B cell (primary cell): ENCODE measurements around the gene HS1BP3. TPM values are rescaled to one million over a fixed set of nuclear protein-coding genes. Genes with fewer than 3 reads are reported as not detected.

ENCODE experiments used
- ATAC-seq: fragments of 200-7000 bp; cut with Tn5 transposase; one replicate; pipeline ENCODE4 v1.10.0; 2021; ENCODE audit warnings: low read depth, mild to moderate bottlenecking, moderate number of reproducible peaks, moderate library complexity
- CTCF ChIA-PET: fragments of 350-600 bp; sonication (Branson Sonifier 250); formaldehyde crosslinking; loops from one replicate; lab custom pipeline; 2021; ENCODE audit warnings: antibody characterized with exemption, inconsistent platforms; lab: Charles Lee
- POLR2A ChIA-PET: fragments of 350-600 bp; sonication (Branson Sonifier 250); formaldehyde crosslinking; loops from one replicate; lab custom pipeline; 2021; ENCODE audit warnings: antibody characterized with exemption; lab: Charles Lee
- DNase-seq: peaks from one replicate; pipeline ENCODE4 v3.0.0; 2013
- H2AFZ ChIP-seq: 2 replicates; pipeline ENCODE4 v1.6.1; 2012; ENCODE audit warnings: mild to moderate bottlenecking, low read depth, low read length; ENCODE audit not compliant: insufficient read depth, poor library complexity, severe bottlenecking
- H3K27ac ChIP-seq, 2 donors: 1 replicate in 1 of 2; 2 replicates in 1 of 2; pipeline ENCODE4 v1.5.1; 2012 to 2013; ENCODE audit warnings: low read length in 2 of 2, mild to moderate bottlenecking in 2 of 2, moderate library complexity in 1 of 2
- H3K27me3 ChIP-seq, 4 experiments: fragments of 200-600 bp in 1 of 4; sonication (generic) in 1 of 4; replicated peaks in 1 of 4; 1 replicate in 2 of 4; 2 replicates in 2 of 4; pipeline versions ENCODE4 v1.6.1 to v1.7.0; 2013 to 2016; ENCODE audit warnings: low read length in 3 of 4, mild to moderate bottlenecking in 2 of 4, mixed read lengths in 1 of 4, moderate library complexity in 1 of 4; ENCODE audit not compliant: insufficient read depth in 4 of 4, control insufficient read depth in 3 of 4; ENCODE audit errors: control extremely low read depth in 1 of 4
- H3K36me3 ChIP-seq, 2 experiments: replicated peaks in 1 of 2; 1 replicate in 1 of 2; 2 replicates in 1 of 2; pipeline versions ENCODE4 v1.6.1 to v1.7.1; 2013; ENCODE audit warnings: low read length in 1 of 2; ENCODE audit not compliant: insufficient read depth in 2 of 2, control insufficient read depth in 1 of 2; ENCODE audit errors: control extremely low read depth in 1 of 2, extremely low read depth in 1 of 2
- H3K4me1 ChIP-seq, 2 donors: fragments of 200-600 bp in 1 of 2; sonication (generic) in 1 of 2; 1 replicate in 1 of 2; 2 replicates in 1 of 2; pipeline versions ENCODE4 v1.5.1 to v1.6.1; 2013 to 2017; ENCODE audit warnings: low read length in 2 of 2; ENCODE audit not compliant: control insufficient read depth in 2 of 2, insufficient read depth in 2 of 2
- H3K4me2 ChIP-seq: replicated peaks from 2 replicates; pipeline ENCODE3; 2012; ENCODE audit warnings: mild to moderate bottlenecking, low read depth, low read length; ENCODE audit not compliant: poor library complexity, severe bottlenecking
- H3K4me3 ChIP-seq, 5 experiments: fragments of 200-600 bp in 1 of 5; sonication (generic) in 1 of 5; 1 replicate in 3 of 5; 2 replicates in 2 of 5; pipeline versions ENCODE4 v1.5.1 to v1.7.0; 2011 to 2016; ENCODE audit warnings: low read length in 4 of 5, mild to moderate bottlenecking in 4 of 5, low read depth in 2 of 5, control low read depth in 1 of 5, moderate library complexity in 1 of 5; ENCODE audit not compliant: insufficient read depth in 1 of 5; ENCODE audit errors: control extremely low read depth in 1 of 5, extremely low read depth in 1 of 5
- H3K79me2 ChIP-seq: fragments of 200-600 bp; sonication (generic); one replicate; pipeline ENCODE4 v1.6.0; 2016; ENCODE audit warnings: low read length; ENCODE audit not compliant: control insufficient read depth, insufficient read depth
- H3K9ac ChIP-seq: fragments of 200-600 bp; sonication (generic); 2 replicates; pipeline ENCODE4 v1.6.1; 2017; ENCODE audit warnings: mild to moderate bottlenecking, low read length, moderate library complexity
- H3K9me3 ChIP-seq, 3 donors: one replicate each; pipeline versions ENCODE4 v1.6.1 to v1.7.1; 2013; ENCODE audit warnings: low read length in 2 of 3; ENCODE audit not compliant: control insufficient read depth in 2 of 3, insufficient read depth in 1 of 3; ENCODE audit errors: control extremely low read depth in 1 of 3
- H4K20me1 ChIP-seq: 2 replicates; pipeline ENCODE4 v1.6.0; 2012; ENCODE audit warnings: mild to moderate bottlenecking, low read length; ENCODE audit not compliant: insufficient read depth, control insufficient read depth, poor library complexity, severe bottlenecking
- H3K27ac Mint-ChIP-seq: one replicate; pipeline ENCODE4 v1.8.0; 2021; ENCODE audit warnings: mixed read lengths
- H3K27me3 Mint-ChIP-seq: one replicate; pipeline ENCODE4 v1.8.0; 2021; ENCODE audit warnings: mixed read lengths
- H3K4me1 Mint-ChIP-seq: one replicate; pipeline ENCODE4 v1.8.0; 2021; ENCODE audit warnings: mixed read lengths
- H3K4me3 Mint-ChIP-seq: one replicate; pipeline ENCODE4 v1.8.0; 2021; ENCODE audit warnings: mixed read lengths
- H3K9me3 Mint-ChIP-seq: one replicate; pipeline ENCODE4 v1.8.0; 2022; ENCODE audit warnings: mixed read lengths; ENCODE audit not compliant: insufficient read depth
- CTCF ChIP-seq: fragments of 200-600 bp; IDR thresholded peaks from one replicate; pipeline ENCODE4 v1.8.0; 2022; ENCODE audit warnings: antibody characterized with exemption, mild to moderate bottlenecking
- EZH2 ChIP-seq: IDR thresholded peaks from 2 replicates; pipeline ENCODE4 v1.6.1; 2012; ENCODE audit warnings: borderline replicate concordance, low read depth, mild to moderate bottlenecking, moderate library complexity, low read length; ENCODE audit not compliant: insufficient read depth, poor library complexity, severe bottlenecking
- WGBS: methylation state at CpG from one replicate; pipeline ENCODE4 v1.1.5; 2013; ENCODE audit warnings: missing lambda C conversion rate; ENCODE audit not compliant: insufficient coverage; 5-methylcytosine and 5-hydroxymethylcytosine counted together
- intact Hi-C: fragments of 100-400 bp; cut with micrococcal nuclease; formaldehyde crosslinking; loops from one replicate; pipeline ENCODE4 v1.10.0; 2022
- polyA plus RNA-seq: library from polyadenylated mRNA; depleted of rRNA; stranded (reverse); fragments of >200 nt; gene quantifications from 2 replicates; pipeline ENCODE4 v1.2.3, GENCODE V29; 2012
- total RNA-seq, 2 donors: library from RNA; stranded (reverse); fragments of 120-200 nt in 1 of 2; gene quantifications; 1 replicate in 1 of 2; 2 replicates in 1 of 2; pipeline versions ENCODE4 v1.2.3 to v1.2.4, GENCODE V29; 2013 to 2022

Gene HS1BP3
- total and polyA plus RNA-seq, 2 donors (not counting 1 experiment from before 2014, with no cell fraction given), result 27.8 to 28.7 TPM

- no peak overlapping the region for H3K27ac Mint-ChIP-seq
- H3K4me2 ChIP-seq, result no peak overlapping the region
- intact Hi-C loops, result no loop called here
These were observed 38.7 kb upstream of the HS1BP3 start for GRCh38 chr2:20689428-20690264.

More at GRCh38 chr2:20689428-20690264, 38.7 kb upstream of the HS1BP3 start:
- H2AFZ ChIP-seq, result no peak overlapping the region
- H4K20me1 ChIP-seq, result no peaks in the 10 kb centered on the region
- POLR2A ChIA-PET, result no interaction called here
- no peak for DNase-seq
- no peak for ATAC-seq
- peaks cover 2 to 41% of the 10 kb centered on the region in 2 experiments for H3K36me3 ChIP-seq
- Mint-ChIP-seq H3K4me1 (no peaks in the 10 kb centered on the region), H3K4me3 (no peak overlapping the region), H3K9me3 (no peaks in the 10 kb centered on the region), H3K27me3 (no peaks in the 10 kb centered on the region)
- H3K79me2 ChIP-seq, result no peaks in the 10 kb centered on the region
- TF ChIP-seq EZH2 (no peak), CTCF (no peak)
- no peak overlapping the region for H3K27ac ChIP-seq
- H3K9ac ChIP-seq, result no peak overlapping the region
- CTCF ChIA-PET, result no interaction called here
- H3K27me3 ChIP-seq, result no peaks in the 10 kb centered on the region
- H3K4me3 ChIP-seq, result no peak overlapping the region
- peaks cover 0 to under 1% of the 10 kb centered on the region in 2 donors for H3K4me1 ChIP-seq
- H3K9me3 ChIP-seq, result peaks cover 0 to 5% (median 0%) of the 10 kb centered on the region in 3 donors
- 90% methylated on average over 11 of the region's 11 CpGs for WGBS
